AG04449 (cell line): ENCODE results near the gene HNRNPLL.

Experiments used
- CTCF ChIA-PET: fragments of 350-600 bp; formaldehyde crosslinking; extraction: SDS; loops from one replicate; lab custom pipeline; 2021; ENCODE audit warnings: antibody characterized with exemption; lab: Yijun Ruan, JAX
- POLR2A ChIA-PET: fragments of 400-600, 350-600 bp; formaldehyde crosslinking; extraction: SDS; loops from one replicate; lab custom pipeline; 2020; ENCODE audit warnings: antibody characterized with exemption, inconsistent platforms; lab: Yijun Ruan, JAX
- DNase-seq: peaks from one replicate; pipeline ENCODE4 v3.0.0-alpha.2; 2010; ENCODE audit warnings: low read depth, low spot score
- H3K4me3 ChIP-seq: 2 replicates; pipeline ENCODE4 v1.5.1; 2011; ENCODE audit warnings: low read depth, mild to moderate bottlenecking, control low read depth, low read length
- CTCF ChIP-seq: IDR thresholded peaks from one replicate; pipeline ENCODE4 v1.5.1; 2011; ENCODE audit warnings: mild to moderate bottlenecking, moderate library complexity, low read length, control low read depth, inconsistent platforms; ENCODE audit not compliant: insufficient read depth; ENCODE audit errors: missing control alignments

The HNRNPLL gene

GRCh38 chr2:38631976-38632375 is 29.2 kb upstream of the HNRNPLL start:
- no peak for DNase-seq
- ChIA-PET POLR2A (no interaction called here), CTCF (no interaction called here)
- no peak overlapping the region for H3K4me3 ChIP-seq
- TF ChIP-seq CTCF = no peak

- no peak for TF ChIP-seq CTCF
- CTCF ChIA-PET = no interaction called here
- DNase-seq = no peak
- POLR2A ChIA-PET = no interaction called here
- H3K4me3 ChIP-seq = no peak overlapping the region
Measured at GRCh38 chr2:38629684-38630083, 27.0 kb upstream of the HNRNPLL start.

- CTCF ChIA-PET = interaction anchor here (2.2 kb wide), 1 partner anchor 23 kb away, joined by 12 read pairs; no protein-coding TSS in a partner anchor
- H3K4me3 ChIP-seq = no peak overlapping the region
- POLR2A ChIA-PET = no interaction called here
- no peak for TF ChIP-seq CTCF
- DNase-seq = no peak
Measured at GRCh38 chr2:38627391-38627790, 24.7 kb upstream of the HNRNPLL start.

GRCh38 chr2:38626326-38627035 is 23.8 kb upstream of the HNRNPLL start:
- POLR2A ChIA-PET = no interaction called here
- TF ChIP-seq CTCF = no peak
- CTCF ChIA-PET = interaction anchor here (1.2 to 2.2 kb wide), 4 partner anchors 8 to 114 kb away, joined by 3 to 12 read pairs (median 4); no protein-coding TSS in a partner anchor
- DNase-seq = no peak
- H3K4me3 ChIP-seq = no peak overlapping the region

- TF ChIP-seq CTCF = no peak
- POLR2A ChIA-PET = no interaction called here
- no peak for DNase-seq
- CTCF ChIA-PET = no interaction called here
- no peak overlapping the region for H3K4me3 ChIP-seq
Measured at GRCh38 chr2:38622210-38622609, 19.5 kb upstream of the HNRNPLL start.

- H3K4me3 ChIP-seq = no peak overlapping the region
- CTCF ChIA-PET = interaction anchor here (0.9 to 1.8 kb wide), 2 partner anchors 9 to 17 kb away, joined by 3 to 10 read pairs; no protein-coding TSS in a partner anchor
- TF ChIP-seq CTCF = no peak
- POLR2A ChIA-PET = no interaction called here
- DNase-seq = no peak
Measured at GRCh38 chr2:38621018-38621417, 18.3 kb upstream of the HNRNPLL start.
